Cardiac fibroblast (primary cell): Measurements from ENCODE around the gene KIZ.

Experiments used
- DNase-seq, 2 donors: peaks; one replicate each; pipeline versions ENCODE4 v3.0.0 to v3.0.0-alpha.2; 2010; ENCODE audit warnings: low read depth in 2 of 2
- H3K4me3 ChIP-seq, 2 donors: replicated peaks in 1 of 2; 1 replicate in 1 of 2; 2 replicates in 1 of 2; pipeline ENCODE4 v1.5.1; 2011; ENCODE audit warnings: low read depth in 2 of 2, low read length in 2 of 2, mild to moderate bottlenecking in 2 of 2, moderate library complexity in 1 of 2
- TF ChIP-seq, protein P1 (sequence below): IDR thresholded peaks from one replicate; pipeline ENCODE4 v1.5.1; 2011; ENCODE audit warnings: low read depth, mild to moderate bottlenecking, low read length, inconsistent platforms

KIZ gene

GRCh38 chr20:21114584-21114983 is 11.3 kb upstream of the KIZ start:
- TF ChIP-seq, protein P1, sequence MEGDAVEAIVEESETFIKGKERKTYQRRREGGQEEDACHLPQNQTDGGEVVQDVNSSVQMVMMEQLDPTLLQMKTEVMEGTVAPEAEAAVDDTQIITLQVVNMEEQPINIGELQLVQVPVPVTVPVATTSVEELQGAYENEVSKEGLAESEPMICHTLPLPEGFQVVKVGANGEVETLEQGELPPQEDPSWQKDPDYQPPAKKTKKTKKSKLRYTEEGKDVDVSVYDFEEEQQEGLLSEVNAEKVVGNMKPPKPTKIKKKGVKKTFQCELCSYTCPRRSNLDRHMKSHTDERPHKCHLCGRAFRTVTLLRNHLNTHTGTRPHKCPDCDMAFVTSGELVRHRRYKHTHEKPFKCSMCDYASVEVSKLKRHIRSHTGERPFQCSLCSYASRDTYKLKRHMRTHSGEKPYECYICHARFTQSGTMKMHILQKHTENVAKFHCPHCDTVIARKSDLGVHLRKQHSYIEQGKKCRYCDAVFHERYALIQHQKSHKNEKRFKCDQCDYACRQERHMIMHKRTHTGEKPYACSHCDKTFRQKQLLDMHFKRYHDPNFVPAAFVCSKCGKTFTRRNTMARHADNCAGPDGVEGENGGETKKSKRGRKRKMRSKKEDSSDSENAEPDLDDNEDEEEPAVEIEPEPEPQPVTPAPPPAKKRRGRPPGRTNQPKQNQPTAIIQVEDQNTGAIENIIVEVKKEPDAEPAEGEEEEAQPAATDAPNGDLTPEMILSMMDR = no peak
- no peak for DNase-seq
- no peak overlapping the region for H3K4me3 ChIP-seq

DNA sequence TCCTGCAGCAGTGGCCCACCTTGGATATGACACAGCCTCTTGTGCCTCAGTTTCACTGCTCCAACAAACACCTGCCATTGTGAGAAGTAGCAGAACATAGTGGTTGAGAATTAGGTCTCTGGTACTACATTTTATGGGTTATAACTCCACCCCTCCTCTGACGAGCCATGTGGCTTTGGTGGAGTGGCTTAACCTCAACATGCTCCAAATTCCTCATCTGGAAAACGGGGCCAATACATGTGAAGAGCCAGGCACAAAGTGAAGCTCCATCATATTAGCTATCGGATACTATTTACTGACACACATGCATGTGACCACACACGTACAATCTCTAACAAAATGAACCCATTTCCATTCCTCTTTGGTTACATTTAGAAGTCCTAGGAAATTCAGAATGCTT is 8.4 kb upstream of the KIZ start:
- TF ChIP-seq, protein P1 = no peak
- no peak overlapping the region for H3K4me3 ChIP-seq
- no peak for DNase-seq

DNA sequence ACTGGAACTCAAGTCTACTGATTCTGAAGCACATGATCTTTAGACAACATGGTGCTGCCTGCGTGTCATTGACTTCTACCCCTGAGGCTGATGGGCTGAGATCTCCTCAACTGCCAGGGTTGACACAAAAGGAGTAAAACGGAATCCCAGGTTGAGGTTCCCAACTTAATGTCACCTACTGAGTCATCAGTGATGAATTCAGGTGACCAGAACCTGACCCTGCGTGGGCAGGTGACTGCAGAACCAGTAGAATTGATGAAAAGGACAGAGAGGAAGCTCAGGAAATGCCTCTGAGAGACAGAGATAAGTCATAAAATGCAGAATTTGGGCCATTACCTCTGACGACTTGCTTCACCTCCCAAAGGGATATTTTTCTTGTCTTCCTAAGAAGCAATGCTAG is 7.7 kb upstream of the KIZ start:
- DNase-seq = no peak
- H3K4me3 ChIP-seq = no peak overlapping the region
- TF ChIP-seq, protein P1 = no peak

DNA sequence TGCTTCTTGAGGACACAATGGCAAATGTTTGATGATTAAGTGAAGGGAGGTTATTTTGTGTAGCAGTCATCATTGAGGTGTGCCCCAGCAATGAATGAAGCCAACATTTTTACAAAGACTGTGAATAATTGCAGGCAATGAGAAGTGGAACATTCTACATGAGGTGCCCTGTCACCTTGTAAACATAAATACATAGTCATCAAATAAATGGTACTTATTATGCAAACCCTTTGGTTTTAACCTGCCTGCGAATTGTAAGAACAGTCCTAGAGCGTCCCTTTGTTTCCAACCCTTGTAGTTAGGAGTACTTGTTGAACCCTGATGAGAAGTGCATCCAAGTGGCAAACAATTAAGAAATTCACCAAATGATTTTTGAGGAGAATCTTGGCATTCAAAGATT is 7.1 kb upstream of the KIZ start:
- TF ChIP-seq, protein P1 = no peak
- DNase-seq = no peak
- H3K4me3 ChIP-seq = no peak overlapping the region

- TF ChIP-seq, protein P1 = no peak
- no peak overlapping the region for H3K4me3 ChIP-seq
- no peak for DNase-seq
Observed at GRCh38 chr20:21124190-21124589, 1.7 kb upstream of the KIZ start.

DNA sequence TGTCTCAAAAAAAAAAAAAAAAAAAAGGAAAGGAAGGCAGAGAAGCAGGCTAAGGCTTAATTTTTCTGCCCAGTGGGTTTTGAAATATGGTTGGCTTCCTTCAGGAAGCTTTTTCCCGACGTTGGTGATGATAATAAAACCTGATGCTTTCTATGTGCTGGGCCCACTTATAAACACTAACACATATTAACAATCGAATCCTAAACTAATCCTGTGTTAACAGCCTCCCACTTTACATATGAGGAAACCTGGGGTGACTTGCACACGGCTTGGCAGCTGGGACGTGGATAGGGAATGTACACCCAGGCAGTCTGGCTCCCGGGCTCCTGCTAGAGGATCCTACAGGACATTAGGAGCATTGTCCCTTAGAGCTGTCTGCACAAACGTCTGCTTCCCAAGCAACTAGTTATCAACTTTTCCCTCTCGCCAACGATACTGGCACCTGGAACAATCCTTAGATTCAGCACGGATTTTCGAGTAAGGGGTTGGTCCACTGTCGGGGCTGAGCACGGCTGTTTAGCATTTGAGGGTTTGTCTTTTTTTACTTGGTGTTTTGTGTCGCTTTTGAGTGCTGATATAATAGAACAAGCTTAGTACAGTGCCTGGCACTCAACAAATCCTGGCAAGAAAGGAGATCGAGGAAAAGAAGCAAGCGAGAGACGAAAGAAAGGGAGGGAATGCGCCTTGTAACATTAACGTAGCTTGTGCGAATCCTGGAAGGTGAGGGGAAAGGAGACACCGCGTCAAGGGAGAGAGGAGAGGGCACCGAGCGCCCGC is 622 bp upstream of the KIZ start:
- peak overlapping the region; percentile 51 to 64 for H3K4me3 ChIP-seq
- DNase-seq = peak; percentile 54 to 55
- TF ChIP-seq, protein P1 = peak; percentile 11

DNA sequence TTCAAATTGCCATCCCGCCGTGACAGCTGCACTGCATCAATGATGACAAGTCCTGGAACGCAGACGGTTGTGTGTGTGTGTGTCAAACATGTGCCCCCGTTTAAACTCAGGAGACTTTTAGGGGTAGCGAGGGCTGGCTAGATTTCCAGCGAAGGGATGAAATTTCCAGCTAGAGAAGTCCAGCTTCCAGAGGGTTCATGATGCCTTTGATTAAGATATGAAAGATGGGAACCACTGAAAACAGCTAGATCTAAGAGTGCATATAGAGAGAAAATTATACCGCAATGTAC is 644 bp downstream of the KIZ start:
- TF ChIP-seq, protein P1 = no peak
- H3K4me3 ChIP-seq = peak overlapping the region; percentile 85 to 89
- peak in 1 of 2 donors; percentile 28 for DNase-seq
